ENCODE results near the gene ACSS1.

DNA sequence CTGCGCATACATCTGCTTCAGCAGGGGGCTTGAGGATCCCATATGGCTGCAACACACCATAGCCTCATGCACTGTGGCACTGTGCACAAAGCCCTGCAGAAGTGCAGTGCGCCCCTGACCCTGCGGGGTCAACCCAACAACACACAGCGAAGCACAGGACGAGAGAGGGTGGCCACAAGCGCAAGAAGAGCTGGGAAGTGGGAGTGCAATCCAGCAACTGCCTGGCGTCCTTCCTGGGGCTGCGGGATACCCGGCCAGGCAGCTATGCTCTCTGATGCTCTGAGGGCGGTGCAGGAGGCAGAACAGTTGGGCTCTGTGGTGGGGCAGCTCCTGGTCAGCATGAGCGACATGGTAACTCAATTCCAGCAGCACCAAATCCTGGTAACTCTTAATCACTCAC lies 5.6 kb upstream of the ACSS1 start:
- TF ChIP-seq ZBTB21 (CRISPR knock-in tag; IDR thresholded peaks at IDR 0.05; ENCODE audit: borderline replicate concordance) = no peak
- TF ChIP-seq CREM (CRISPR knock-in tag; IDR thresholded peaks at IDR 0.05) = no peak
- TF ChIP-seq, protein P1, sequence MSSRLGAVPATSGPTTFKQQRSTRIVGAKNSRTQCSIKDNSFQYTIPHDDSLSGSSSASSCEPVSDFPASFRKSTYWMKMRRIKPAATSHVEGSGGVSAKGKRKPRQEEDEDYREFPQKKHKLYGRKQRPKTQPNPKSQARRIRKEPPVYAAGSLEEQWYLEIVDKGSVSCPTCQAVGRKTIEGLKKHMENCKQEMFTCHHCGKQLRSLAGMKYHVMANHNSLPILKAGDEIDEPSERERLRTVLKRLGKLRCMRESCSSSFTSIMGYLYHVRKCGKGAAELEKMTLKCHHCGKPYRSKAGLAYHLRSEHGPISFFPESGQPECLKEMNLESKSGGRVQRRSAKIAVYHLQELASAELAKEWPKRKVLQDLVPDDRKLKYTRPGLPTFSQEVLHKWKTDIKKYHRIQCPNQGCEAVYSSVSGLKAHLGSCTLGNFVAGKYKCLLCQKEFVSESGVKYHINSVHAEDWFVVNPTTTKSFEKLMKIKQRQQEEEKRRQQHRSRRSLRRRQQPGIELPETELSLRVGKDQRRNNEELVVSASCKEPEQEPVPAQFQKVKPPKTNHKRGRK (CRISPR knock-in tag; IDR thresholded peaks at IDR 0.05; ENCODE audit: borderline replicate concordance) = no peak
- TF ChIP-seq TEAD1 (CRISPR knock-in tag; IDR thresholded peaks at IDR 0.05) = no peak
- TF ChIP-seq ZNF138 (CRISPR knock-in tag; conservative IDR thresholded peaks at IDR 0.05) = no peak
- TF ChIP-seq TCF7 (CRISPR knock-in tag; IDR thresholded peaks at IDR 0.05; ENCODE audit: low read depth) = no peak
- TF ChIP-seq, protein P2, sequence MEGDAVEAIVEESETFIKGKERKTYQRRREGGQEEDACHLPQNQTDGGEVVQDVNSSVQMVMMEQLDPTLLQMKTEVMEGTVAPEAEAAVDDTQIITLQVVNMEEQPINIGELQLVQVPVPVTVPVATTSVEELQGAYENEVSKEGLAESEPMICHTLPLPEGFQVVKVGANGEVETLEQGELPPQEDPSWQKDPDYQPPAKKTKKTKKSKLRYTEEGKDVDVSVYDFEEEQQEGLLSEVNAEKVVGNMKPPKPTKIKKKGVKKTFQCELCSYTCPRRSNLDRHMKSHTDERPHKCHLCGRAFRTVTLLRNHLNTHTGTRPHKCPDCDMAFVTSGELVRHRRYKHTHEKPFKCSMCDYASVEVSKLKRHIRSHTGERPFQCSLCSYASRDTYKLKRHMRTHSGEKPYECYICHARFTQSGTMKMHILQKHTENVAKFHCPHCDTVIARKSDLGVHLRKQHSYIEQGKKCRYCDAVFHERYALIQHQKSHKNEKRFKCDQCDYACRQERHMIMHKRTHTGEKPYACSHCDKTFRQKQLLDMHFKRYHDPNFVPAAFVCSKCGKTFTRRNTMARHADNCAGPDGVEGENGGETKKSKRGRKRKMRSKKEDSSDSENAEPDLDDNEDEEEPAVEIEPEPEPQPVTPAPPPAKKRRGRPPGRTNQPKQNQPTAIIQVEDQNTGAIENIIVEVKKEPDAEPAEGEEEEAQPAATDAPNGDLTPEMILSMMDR (IDR thresholded peaks at IDR 0.05) = no peak
- TF ChIP-seq, protein P3, sequence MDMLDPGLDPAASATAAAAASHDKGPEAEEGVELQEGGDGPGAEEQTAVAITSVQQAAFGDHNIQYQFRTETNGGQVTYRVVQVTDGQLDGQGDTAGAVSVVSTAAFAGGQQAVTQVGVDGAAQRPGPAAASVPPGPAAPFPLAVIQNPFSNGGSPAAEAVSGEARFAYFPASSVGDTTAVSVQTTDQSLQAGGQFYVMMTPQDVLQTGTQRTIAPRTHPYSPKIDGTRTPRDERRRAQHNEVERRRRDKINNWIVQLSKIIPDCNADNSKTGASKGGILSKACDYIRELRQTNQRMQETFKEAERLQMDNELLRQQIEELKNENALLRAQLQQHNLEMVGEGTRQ (CRISPR knock-in tag; IDR thresholded peaks at IDR 0.05) = no peak
- TF ChIP-seq, protein P4, sequence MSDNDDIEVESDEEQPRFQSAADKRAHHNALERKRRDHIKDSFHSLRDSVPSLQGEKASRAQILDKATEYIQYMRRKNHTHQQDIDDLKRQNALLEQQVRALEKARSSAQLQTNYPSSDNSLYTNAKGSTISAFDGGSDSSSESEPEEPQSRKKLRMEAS (CRISPR knock-in tag; IDR thresholded peaks at IDR 0.05) = no peak
- TF ChIP-seq, protein P5, sequence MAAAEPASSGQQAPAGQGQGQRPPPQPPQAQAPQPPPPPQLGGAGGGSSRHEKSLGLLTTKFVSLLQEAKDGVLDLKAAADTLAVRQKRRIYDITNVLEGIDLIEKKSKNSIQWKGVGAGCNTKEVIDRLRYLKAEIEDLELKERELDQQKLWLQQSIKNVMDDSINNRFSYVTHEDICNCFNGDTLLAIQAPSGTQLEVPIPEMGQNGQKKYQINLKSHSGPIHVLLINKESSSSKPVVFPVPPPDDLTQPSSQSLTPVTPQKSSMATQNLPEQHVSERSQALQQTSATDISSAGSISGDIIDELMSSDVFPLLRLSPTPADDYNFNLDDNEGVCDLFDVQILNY (CRISPR knock-in tag; IDR thresholded peaks at IDR 0.05) = no peak
- no peak for TF ChIP-seq SOX15 (CRISPR knock-in tag; IDR thresholded peaks at IDR 0.05)
- TF ChIP-seq, protein P6, sequence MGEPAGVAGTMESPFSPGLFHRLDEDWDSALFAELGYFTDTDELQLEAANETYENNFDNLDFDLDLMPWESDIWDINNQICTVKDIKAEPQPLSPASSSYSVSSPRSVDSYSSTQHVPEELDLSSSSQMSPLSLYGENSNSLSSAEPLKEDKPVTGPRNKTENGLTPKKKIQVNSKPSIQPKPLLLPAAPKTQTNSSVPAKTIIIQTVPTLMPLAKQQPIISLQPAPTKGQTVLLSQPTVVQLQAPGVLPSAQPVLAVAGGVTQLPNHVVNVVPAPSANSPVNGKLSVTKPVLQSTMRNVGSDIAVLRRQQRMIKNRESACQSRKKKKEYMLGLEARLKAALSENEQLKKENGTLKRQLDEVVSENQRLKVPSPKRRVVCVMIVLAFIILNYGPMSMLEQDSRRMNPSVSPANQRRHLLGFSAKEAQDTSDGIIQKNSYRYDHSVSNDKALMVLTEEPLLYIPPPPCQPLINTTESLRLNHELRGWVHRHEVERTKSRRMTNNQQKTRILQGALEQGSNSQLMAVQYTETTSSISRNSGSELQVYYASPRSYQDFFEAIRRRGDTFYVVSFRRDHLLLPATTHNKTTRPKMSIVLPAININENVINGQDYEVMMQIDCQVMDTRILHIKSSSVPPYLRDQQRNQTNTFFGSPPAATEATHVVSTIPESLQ (CRISPR knock-in tag; IDR thresholded peaks at IDR 0.05) = no peak
- no peak for TF ChIP-seq ZNF396 (CRISPR knock-in tag; IDR thresholded peaks at IDR 0.05; ENCODE audit: borderline replicate concordance)

Measured in WTC11 (cell line).